ENCODE measurements around the gene NCK2.
"Not testable (repeated sequence)": the region's sequence is repeated elsewhere in the genome, so short reads cannot be mapped to it uniquely, and the experiment has no call there.

Gene NCK2

DNA sequence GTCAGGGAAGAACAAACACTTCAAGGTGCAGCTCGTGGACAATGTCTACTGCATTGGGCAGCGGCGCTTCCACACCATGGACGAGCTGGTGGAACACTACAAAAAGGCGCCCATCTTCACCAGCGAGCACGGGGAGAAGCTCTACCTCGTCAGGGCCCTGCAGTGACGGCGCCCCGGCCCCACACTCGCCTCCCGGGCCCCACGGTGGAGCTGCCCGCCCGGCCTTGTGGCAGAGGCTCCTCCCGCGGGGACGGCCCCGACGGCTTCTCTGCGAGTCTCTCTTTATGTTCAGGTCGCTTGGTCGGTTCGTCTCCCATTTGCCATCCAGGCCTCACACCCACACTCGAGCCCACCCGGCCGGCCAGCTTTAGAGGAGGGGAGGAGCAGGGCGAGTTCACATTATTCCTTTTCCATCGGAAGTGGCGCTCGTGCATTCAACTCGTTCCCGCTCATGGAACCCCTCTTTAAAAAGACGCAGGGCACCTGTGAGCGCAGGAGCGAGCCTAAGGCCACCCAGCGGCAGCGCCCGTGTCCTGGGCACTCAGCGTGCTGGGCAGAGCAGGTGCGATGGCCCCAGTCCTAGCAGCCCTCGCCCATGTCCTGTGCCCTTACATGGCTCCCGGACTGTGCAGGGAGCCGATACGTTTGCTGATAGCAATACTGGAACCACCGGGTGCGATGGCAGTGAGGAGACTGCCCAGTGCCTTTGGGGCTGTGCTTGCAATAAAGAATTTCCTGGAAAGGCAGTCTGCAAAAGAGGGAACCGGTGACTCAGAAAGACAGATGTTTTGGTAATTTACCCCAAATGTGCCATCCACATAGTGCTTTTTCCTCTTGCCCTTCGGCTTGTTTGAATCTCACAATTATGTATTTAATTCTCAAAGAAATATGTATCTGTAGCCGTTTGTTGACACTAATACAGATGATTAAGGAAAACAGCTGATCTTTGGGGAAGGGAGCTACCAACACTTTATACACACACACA, 148.6 kb downstream of the NCK2 start:
- DNase-seq (no peak), ATAC-seq (no peak)

GRCh38 chr2:105894327-105894944, 149.7 kb downstream of the NCK2 start:
- DNase-seq = no peak
- no peak for ATAC-seq

DNA sequence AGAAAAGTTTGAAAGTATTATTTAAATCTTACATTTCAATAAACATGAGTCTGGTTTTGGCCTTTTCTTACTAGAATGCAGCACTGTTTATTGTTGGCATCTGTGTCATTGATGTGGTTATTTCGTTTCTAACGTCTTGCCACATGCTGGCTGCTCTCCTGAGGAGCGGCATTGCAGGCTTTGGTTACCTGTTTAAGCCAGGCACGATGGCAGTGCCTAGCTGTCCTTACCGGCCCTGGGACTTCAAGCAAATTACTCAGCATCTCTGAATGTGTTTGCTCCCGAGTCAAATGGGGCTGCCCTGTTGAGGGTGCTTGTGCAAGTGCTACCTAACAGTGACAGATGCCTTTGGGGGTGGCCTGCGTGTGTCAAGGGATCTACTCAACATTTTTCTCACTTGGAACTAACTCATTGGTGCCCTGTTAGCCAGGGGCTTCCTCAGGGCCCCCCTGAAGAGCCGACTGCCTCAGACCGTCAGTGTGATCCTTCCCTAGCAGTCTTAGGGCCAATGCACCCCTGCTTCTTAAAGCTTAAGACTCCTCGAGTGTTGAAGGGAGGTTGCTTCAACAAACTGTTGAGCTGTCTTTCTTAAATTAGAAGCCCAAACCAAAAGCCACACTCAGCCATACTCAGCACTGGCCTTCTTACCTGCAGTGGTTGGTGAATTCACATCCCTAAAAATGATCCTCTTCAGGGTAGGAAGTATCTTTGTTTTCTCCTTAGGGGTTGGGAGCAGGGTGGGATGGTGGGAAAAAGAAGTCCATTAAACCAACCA, 151.5 kb downstream of the NCK2 start:
- ATAC-seq (peak; percentile 37), DNase-seq (no peak)

GRCh38 chr2:105896765-105897163, 152.1 kb downstream of the NCK2 start:
- ATAC-seq = no peak
- DNase-seq = no peak

GRCh38 chr2:105897694-105898093, 153.0 kb downstream of the NCK2 start:
- not testable (repeated sequence) for ATAC-seq

DNA sequence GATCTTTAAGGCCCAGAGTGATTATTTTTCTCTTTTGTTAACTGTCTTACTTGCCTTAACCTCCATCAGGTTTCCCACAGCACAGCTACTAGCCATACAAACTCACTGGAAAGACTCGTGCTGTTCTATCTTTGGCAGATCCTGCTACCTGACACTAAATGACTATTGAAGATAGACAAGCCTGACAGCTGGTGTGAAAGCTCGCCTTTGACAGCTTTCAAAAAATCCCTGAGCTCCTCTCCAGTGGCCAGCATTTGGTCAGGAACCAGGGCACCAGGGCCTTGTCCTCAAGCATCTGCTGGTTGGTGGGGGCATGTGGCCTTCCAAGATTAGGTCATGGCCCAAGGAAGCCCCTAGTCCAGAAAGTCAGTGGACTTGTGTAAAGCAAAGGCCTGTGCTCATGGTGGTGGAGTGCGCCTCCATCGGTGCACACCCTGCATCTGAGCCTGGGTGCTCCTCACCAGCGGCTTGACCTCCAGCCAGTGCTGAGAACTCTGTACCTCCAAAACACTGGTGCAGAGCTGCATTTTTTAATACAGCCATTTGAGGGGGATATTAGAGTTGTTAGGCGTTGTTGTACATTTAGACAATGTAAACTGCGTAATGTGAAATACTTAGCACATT, 158.5 kb downstream of the NCK2 start:
- ATAC-seq = no peak

More at GRCh38 chr2:105897694-105898093, 153.0 kb downstream of the NCK2 start:
- DNase-seq = not testable (repeated sequence)

DNA sequence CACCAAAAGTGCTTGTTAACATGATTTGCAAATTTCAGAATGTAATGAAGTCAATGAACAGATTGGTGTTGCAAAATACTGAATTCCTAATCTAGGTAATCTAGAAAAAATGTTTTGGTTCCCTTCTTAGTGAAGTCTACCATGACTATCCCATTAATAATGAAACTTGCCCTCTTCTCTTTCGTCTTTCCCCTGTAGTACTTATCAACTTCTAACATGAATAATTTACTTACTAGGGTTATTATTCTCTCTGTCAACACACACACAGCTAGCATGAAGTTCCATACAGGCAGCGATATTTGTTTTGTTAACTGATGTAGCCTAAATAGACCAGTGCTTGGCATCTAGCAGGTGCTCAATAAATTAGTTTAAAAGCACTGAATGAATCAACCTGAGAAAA, 160.2 kb downstream of the NCK2 start:
- ATAC-seq (peak; percentile 61), DNase-seq (no peak)

More for the DNA sequence above, 158.5 kb downstream of the NCK2 start:
- no peak for DNase-seq

GRCh38 chr2:105906481-105906880, 161.8 kb downstream of the NCK2 start:
- no peak for DNase-seq
- ATAC-seq = peak; percentile 19

- no peak for DNase-seq
- peak; percentile 6 for ATAC-seq
These were observed 162.5 kb downstream of the NCK2 start for GRCh38 chr2:105907184-105907583.

DNA sequence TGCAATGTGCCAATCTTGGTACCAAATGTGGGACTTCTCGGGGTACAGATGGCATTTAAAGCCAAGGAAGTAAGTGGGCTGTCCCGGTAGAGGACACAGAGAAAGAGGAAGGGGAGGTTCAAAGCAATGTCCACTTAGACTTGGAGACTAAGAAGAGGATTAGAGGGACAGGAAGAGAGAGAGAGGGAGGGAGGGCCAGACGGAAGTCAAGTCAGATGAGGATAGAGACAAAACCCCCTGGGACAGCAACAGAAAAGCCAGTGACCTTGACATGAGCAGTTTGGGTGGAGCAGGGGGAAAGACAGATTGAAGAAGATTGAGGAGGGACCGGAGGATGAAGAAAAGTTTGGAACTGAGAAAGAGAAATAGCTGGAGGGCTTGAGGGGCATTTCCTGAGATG, 164.5 kb downstream of the NCK2 start:
- no peak for ATAC-seq
- DNase-seq = no peak

DNA sequence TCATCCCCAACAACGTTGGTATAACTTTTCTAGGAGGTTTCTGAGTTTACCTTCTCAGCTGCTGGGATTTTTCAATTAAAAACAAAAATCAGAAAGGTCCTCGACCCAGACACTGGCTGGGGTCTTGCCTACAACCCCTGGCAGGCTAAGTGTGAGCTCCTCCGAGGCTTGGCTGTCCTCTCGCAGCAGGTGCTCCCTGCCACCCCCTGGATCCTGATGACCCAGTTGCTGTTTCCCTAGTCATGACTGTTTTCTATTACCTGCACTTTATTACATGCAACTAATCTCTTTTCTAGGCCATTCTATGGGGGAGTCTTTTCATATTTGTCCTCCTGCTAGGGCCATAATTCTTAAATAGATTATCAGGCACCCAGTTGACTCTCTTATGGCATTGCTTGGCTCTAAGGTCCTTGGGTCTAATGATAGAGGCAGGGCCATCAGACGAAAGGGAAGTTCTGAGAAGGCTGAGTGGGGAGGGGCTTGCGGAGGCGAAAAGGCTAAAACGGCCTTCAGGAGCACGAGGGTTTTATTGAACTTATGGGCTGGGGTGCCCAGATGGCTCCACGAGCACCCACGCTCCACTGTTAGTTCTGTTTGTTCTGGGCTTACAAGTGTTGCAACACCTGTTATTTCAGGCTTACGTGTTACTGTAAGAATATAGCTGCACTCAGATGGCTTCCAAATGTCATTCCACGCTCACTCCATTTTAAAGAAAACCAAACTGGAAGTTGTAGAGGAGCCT, 166.0 kb downstream of the NCK2 start:
- ATAC-seq = no peak

GRCh38 chr2:105911425-105911824, 166.7 kb downstream of the NCK2 start:
- ATAC-seq = no peak

More for the DNA sequence above, 166.0 kb downstream of the NCK2 start:
- no peak for DNase-seq

GRCh38 chr2:105912081-105912480, 167.4 kb downstream of the NCK2 start:
- ATAC-seq = peak; percentile 86
- DNase-seq = no peak

More at GRCh38 chr2:105911425-105911824, 166.7 kb downstream of the NCK2 start:
- no peak for DNase-seq

- DNase-seq = no peak
- no peak for ATAC-seq
These were observed 170.4 kb downstream of the NCK2 start for GRCh38 chr2:105915005-105915558.

DNA sequence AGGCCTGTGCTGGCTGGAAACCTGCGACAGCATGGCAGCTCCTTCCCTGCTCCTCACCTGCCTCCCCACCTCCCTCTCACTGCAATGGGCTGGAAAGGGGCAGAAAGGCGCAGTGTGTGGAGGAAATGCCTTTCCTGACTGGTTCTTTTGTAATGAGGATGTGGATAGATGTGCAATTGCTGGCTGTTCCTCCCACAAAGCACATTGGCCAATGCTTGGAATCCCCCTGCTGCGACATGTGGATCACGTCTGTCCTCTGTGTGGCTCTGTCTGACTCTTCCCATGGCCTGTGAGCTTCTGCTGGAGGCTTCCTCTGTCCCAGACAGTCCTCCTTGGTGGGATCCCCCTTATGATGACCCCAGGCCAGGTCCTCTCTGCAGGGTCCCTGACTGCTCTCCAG, 172.5 kb downstream of the NCK2 start:
- ATAC-seq = no peak
- DNase-seq = no peak

GRCh38 chr2:105917688-105918087, 173.0 kb downstream of the NCK2 start:
- DNase-seq (no peak), ATAC-seq (no peak)

DNA sequence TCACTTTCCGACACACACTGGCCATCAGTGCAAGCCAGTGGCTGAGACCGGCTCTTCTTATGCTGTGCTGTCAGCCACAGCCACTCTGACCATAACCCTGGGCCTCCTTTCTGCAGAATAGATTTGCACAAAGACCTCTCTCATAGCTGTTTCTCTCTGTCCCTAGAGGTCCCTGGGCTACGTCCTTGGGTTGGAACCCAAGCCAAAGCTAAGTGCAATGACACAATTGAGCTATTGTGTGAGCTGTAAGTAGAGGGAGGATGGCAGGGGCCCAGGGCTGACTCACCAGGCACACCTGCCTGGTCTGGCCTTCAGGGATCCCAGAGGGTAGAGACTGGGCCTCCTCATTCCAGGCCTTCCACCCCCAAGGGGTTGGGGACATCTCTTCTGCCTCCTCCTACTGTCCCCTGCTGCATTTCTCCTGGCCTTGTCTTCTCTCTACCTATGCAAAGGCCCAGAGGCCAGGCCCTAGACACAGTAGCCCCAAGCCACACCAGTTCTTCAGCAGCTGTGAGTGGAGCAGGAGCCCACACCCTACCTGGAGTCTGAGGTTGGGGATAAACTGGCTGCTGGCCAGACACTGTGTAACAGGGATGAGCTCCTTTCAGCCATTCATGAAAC, 174.6 kb downstream of the NCK2 start:
- ATAC-seq (no peak), DNase-seq (no peak)

DNA sequence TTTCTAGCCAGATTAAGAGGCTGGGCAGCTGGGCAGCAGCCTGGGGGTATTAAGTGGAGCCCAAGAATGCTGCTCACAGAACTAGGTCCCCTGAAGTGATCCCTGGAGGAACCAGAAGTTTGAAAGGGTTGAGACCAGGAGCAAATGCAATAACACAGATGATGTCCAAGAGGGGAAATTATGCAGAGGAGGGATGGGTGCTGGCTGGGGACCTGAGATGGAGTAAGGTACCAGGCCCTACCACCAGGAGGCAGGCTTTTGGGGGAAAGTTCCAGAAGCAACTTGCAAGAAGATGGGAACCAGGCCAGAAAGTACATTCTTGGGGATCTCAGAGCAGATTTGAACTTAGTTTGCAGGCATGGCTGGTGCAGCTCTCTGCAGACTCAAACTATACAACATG, 175.1 kb downstream of the NCK2 start:
- peak; percentile 61 for ATAC-seq
- DNase-seq = peak; percentile 55

GRCh38 chr2:105924271-105924670, 179.6 kb downstream of the NCK2 start:
- ATAC-seq = no peak
- DNase-seq = no peak

DNA sequence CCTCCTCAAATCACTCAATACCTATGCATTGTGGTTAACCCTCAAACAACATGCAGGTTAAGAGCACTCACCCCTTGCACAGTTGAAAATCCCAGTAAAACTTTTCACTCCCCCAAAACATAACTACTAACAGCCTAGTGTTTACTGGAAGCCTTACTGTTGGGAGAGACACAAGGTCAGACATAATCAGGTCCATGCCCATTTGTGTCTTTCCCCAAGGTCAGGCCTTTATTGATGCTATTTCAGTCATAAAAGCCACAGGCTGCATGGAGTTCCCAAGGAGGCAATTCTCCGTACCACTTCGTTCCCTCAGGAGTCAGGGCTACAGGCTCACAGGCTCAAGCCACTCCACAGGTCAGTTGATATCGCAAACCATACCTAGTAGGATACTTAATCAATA, 180.2 kb downstream of the NCK2 start:
- ATAC-seq (no peak), DNase-seq (no peak)

DNA sequence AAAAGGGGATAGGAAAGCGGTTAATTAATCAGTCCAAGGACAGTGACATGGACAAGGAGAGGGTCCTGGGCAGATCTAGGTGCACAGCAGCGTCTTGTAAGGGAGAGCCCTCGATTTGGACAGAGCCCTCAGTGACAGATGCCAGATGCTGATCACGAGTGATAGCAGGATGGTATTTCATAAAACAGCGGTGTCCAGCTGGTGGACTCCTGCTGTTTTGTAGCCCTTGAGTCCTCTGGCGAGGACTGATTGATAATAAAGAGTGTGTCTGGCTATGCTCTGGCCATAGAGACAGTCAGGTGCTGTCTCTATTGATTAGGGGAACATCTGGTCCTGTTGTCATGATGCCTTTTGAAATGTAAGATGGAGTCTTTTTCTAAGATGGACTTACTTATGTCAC, 180.7 kb downstream of the NCK2 start:
- ATAC-seq = no peak
- no peak for DNase-seq
